Gastrocnemius medialis (tissue), 4 donors: ENCODE measurements around the gene NCAPD3.

Source experiments
- POLR2A ChIP-seq, 2 donors: fragments of 450-650 bp; IDR thresholded peaks; one replicate each; pipeline ENCODE4 v1.6.1; 2017; ENCODE audit warnings: antibody characterized with exemption in 2 of 2, mild to moderate bottlenecking in 2 of 2, moderate library complexity in 2 of 2
- TF ChIP-seq, protein P1 (sequence below), 5 experiments: fragments of 450-650 bp in 3 of 5; fragments of 200-600 bp in 2 of 5; sonication (generic) in 2 of 5; IDR thresholded peaks in 4 of 5; conservative IDR thresholded peaks in 1 of 5; 1 replicate in 4 of 5; 2 replicates in 1 of 5; pipeline ENCODE4 v1.5.1; 2016 to 2019; ENCODE audit warnings: antibody characterized with exemption in 5 of 5, mild to moderate bottlenecking in 3 of 5, moderate library complexity in 3 of 5

- TF ChIP-seq POLR2A (IDR thresholded peaks at IDR 0.05), result no peak
- TF ChIP-seq, protein P1, sequence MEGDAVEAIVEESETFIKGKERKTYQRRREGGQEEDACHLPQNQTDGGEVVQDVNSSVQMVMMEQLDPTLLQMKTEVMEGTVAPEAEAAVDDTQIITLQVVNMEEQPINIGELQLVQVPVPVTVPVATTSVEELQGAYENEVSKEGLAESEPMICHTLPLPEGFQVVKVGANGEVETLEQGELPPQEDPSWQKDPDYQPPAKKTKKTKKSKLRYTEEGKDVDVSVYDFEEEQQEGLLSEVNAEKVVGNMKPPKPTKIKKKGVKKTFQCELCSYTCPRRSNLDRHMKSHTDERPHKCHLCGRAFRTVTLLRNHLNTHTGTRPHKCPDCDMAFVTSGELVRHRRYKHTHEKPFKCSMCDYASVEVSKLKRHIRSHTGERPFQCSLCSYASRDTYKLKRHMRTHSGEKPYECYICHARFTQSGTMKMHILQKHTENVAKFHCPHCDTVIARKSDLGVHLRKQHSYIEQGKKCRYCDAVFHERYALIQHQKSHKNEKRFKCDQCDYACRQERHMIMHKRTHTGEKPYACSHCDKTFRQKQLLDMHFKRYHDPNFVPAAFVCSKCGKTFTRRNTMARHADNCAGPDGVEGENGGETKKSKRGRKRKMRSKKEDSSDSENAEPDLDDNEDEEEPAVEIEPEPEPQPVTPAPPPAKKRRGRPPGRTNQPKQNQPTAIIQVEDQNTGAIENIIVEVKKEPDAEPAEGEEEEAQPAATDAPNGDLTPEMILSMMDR (IDR thresholded peaks at IDR 0.05 in 4 of 5, conservative IDR thresholded peaks at IDR 0.05 in 1 of 5), result no peak
These were observed 37.2 kb upstream of the NCAPD3 start for GRCh38 chr11:134260983-134261382.
